Non-pigmented ciliary epithelial cell (primary cell): Measurements from ENCODE around the gene RFTN1.
A peak's percentile ranks its signal among the peaks of the same experiment; 100 is the strongest.

Experiments
- DNase-seq: peaks from one replicate; pipeline ENCODE4 v3.0.0-alpha.2; 2010; ENCODE audit warnings: low read depth

RFTN1 gene

DNA sequence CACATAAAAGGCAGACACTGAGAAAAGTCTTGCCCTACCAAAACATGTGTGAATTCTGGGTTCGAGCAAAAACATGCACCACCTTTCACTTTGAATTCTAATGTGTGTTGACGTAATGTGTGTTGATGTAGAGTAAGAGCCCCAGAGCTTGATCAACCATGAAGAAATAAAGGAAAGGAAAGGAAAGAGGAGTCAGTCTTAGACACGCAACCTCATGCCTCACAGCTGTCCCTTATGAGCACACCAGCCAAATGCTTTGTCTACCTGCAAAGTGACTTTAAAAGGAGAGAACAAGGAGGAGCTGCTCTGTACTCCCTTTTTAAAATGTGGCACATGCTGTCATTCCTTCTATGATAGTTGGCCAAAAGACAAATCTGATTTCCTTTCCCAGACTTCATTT, 80.8 kb downstream of the RFTN1 start:
- DNase-seq = no peak

DNA sequence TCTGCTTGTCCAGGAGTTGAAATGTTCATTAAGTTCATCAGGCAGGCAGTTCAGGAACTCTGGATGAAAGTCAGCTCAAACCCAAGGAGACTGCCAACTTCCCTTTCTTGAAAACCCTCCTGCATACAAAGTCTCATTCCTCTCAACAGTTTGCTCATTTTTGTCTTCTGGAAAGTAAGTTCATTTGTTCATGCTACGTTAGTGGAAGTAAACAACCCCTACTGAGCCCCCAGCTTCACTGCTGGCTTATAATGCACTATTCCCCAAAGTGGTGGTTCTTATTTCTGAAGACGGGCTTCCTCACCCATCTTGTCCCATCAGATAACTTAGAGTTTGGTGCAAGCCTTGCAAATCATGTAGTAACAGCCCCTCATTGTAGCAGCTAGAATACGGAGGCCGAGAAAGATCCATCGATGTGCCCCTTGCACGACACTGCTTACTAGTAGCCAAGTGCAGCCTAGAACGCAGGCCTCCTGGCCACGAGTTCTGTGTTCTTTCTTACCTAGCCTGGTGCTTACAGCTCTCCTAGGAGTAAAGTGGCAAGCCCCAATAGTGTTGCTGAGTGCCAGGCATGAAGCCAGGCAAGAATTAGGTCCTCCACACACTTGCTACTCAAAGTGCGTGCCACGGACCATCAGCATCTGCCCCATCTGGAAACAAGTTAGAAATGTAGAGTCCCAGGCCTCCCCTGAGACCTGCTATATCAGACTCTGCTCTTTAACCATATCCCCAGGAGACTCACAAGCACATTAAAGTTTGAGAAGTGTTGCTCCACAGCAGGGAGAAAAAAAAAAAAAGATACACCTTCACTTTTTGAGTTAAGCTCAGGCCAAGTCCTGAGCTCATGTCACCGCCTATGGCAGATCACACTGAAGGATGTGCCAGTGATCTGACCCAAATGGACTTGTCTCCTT, 82.5 kb downstream of the RFTN1 start:
- no peak for DNase-seq

DNA sequence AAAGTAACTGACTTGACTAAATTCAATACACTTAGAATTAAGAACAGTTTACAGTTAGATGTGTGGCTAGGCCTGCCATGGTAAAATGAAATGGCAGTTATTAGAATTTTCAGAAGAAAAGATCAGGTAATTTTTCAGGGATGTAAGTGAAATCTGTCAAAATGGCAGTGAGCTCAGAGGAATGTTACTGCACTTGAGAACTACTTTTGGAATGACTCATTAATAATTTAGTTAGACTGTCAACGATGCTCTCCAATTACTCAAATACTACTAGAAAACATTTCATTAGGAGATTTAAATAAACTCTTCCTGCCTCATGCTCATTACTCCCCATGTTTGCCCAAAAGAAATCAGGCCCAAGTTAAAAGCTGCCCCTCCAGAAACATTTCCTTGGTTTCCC, 84.4 kb downstream of the RFTN1 start:
- no peak for DNase-seq

- DNase-seq = no peak
Observed at GRCh38 chr3:16428612-16429011, 84.9 kb downstream of the RFTN1 start.

DNA sequence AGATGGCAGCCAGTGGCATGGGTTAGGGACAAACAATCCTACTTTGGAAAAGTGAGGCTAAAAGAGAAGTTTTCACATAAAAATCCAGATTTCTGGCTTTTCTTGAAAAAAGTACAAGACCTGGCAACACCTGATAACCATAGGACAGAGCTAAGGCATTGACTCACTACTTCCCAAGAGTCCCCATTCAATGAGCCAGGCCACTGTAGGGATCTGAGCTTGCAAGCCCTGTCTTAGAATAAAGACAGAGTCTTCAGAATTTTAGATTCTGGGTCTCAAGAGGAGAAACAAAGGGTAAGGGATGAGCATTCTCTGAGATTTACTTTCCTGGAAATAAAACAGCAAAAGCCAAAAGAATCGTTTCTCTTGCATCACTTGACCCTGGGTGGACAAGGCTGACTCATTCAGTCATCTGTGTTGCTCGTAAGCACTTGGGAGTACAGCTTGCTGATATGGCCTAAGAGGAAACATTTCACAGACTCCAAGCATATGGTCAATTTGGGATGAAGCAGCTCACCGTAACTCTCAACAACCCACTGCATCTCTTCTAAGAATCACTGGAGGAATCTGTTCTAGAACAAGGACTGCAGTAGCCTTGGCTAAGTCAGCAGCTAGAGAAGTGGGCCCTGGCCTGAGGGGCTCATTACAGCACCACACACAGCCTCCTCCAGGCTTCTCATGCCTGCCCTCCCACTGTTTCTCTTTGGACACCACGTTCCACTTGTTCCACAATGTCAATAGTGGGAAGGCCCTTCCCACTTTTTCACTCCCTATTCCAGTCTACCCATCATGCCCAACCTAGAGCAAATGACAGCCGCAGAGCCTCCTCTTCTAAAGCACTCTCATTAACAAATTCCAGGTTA, 86.2 kb downstream of the RFTN1 start:
- peak; percentile 85 for DNase-seq

GRCh38 chr3:16426665-16427064, 86.8 kb downstream of the RFTN1 start:
- DNase-seq = no peak

- DNase-seq = no peak
Observed at GRCh38 chr3:16426029-16426400, 87.5 kb downstream of the RFTN1 start.

DNA sequence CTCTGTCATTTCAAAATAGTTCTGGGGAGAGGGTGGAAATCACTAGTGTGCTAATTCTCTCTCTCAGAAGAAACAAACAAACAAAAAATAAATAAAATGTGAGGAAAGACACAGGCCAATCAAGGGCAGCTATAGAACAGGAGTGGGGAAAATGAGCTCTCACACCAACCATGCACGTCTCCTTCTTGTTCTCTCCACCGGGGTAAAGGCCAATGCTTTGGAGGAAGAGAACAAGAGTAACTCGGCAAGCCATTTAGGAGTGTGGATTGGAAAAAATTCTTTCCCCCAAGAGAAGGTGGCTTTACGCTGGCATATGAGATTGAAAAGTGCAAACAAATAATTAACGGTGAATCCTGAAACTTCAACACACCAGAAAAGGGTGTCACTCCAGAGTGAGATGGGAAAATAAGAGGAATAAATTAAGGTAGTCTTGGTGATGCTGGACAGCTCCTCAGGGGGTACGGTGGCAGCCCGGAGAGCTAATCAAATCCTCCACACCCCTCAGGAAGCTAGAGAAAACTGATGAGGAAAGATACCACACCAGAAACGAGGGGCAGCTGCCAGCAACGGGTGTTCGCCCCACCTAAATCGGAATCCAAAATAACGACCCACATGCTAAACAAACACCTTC, 88.0 kb downstream of the RFTN1 start:
- no peak for DNase-seq

- no peak for DNase-seq
Observed at GRCh38 chr3:16423947-16424673, 89.4 kb downstream of the RFTN1 start.

GRCh38 chr3:16423298-16423697, 90.2 kb downstream of the RFTN1 start:
- no peak for DNase-seq

GRCh38 chr3:16419640-16420241, 93.8 kb downstream of the RFTN1 start:
- no peak for DNase-seq

DNA sequence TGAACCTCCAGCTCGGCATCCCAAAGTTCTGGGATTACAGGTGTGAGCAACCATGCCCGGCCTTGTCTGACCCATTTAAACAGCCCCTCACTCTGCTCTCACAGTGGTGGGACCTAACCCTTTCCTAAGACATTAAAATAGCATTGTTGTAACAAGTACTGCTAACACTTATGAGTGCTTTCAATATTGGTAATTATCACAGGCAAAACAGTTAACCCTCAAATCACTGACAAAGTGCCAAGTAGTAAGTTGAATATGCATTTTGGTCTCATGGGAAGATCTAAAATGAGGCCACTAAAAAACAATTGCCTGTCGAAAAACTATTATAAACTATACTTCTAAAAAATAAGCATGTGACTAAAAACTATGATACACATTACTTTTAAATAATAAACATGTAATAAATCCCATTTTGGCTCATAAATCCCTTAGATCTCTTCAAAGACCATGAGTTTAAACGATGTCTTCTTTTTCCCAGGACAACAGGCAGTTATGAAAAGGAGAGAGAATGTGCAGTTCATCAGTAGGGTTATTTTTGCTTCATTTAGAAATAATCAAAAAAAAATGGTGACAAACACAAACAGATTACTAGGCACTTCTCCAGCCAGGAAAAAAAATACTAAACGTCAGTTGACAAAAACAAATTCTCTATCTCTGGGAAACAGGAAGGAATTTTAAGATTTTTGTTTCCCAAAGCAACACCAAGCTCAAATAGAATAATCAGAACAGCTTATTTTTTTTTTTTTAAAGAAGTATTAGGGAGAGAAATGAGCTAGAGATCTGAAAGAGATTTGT, 95.4 kb downstream of the RFTN1 start:
- DNase-seq = no peak

DNA sequence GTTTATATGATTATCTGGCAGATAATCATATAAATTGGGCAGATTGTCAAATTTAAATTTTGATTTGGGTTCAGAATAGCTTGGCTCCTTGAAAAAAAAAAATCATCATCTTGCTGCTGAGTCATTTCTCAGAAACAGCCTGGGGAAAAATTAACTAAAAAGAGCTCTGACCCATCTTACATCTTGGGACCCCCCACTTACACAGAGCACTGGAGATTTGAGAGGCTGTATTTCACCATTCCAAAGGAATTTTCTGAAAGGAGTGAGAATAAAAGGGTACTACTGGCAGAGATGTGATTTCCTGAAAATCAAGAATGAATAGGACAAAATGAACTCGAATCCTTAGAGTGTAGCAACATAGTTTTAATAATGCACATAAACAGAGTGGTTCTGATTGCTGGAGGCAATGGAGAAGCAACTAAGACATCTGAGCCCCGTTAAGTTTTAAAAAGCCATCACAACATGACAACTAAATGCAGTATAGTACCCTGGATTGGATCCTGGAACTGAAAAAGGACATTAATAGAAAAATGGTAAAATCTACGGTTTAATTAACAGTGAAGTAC, 97.5 kb downstream of the RFTN1 start:
- no peak for DNase-seq

DNA sequence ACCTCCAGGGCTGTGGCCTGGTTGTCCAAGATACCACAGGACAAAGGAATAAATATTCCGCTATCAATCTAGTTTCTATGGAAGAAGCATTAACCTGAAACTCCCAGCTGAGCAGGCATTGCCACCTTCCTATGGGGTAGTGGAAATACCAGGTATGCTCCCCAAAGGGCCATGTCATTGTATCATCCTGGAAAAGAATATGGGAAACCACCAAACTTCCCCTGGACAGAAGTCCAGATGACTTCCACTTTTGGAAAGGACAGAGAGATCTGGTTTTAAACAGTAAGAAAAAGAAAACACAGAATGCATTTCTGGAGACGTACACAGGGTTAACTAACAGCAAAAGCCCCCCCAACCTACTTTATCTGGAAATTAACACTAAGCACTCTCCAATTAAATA, 100.2 kb downstream of the RFTN1 start:
- no peak for DNase-seq

- DNase-seq = no peak
Observed at GRCh38 chr3:16412192-16412800, 101.2 kb downstream of the RFTN1 start.

GRCh38 chr3:16411441-16411840, 102.1 kb downstream of the RFTN1 start:
- no peak for DNase-seq

DNA sequence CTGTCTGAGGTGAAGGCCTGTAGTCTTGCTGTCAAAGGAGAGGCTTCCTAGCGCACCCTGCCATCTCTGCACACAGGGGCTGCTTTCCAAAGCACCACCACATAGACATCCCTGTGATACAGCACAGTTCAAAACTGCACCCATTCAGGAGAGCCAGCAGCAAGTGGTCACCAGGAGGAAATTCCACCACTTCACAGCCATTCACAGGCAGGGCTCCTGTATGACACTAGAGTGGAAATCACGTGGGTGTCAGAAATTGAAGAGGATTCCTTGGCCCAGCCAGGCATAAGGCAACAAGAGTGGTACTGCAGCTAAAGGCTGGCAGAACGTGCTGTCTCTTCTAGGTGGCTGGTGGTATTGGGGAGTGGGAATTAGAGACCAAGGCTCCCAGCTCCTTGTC, 102.8 kb downstream of the RFTN1 start:
- DNase-seq = no peak

- no peak for DNase-seq
Observed at GRCh38 chr3:16409032-16409431, 104.5 kb downstream of the RFTN1 start.

GRCh38 chr3:16407366-16407765, 106.1 kb downstream of the RFTN1 start:
- DNase-seq = no peak

DNA sequence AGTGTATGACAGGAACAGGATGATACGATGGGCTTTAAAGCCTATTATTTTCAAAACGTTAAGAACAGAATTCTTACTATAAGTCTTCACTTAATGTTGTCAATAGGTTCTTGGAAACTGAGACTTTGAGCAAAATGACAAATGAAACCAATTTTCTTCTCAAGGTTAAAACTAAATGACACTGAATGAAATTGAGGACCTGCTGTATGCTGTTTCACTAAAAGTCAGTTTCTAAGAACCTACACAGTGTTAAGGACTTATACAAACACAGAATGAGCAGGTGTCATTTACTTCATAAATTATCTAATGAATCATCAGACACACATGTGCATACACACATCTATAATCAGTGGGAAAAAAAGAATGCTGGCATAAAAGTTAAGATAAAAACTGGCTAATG, 106.9 kb downstream of the RFTN1 start:
- no peak for DNase-seq
